ENCODE data around the gene GFER. TPM values are rescaled to one million over a fixed set of nuclear protein-coding genes. Genes with fewer than 3 reads are reported as not detected.

Gene GFER
- total and polyA plus RNA-seq, 9 of the 15 experiments (the other 6 are each of a cell fraction or from before 2014, with no cell fraction given), result 4.3 to 53.7 (median 19.8) TPM

GRCh38 chr16:1964506-1965395 is 19.2 kb upstream of the GFER start, which contains the start of gene RPS2 (continued):
- peak; percentile 55 for TF ChIP-seq PKNOX1 (IDR thresholded peaks at IDR 0.05)
- TF ChIP-seq ZBTB5 (IDR thresholded peaks at IDR 0.05), result no peak
- TF ChIP-seq STAT6 (CRISPR knock-in tag; IDR thresholded peaks at IDR 0.05), result peak; percentile 80; the same call in 1 of the 2 replicates
- TF ChIP-seq POU5F1 (IDR thresholded peaks at IDR 0.05; ENCODE audit: borderline replicate concordance, low read depth, low read length, partially characterized antibody), result no peak
- TF ChIP-seq RAD21 (CRISPR knock-in tag; conservative IDR thresholded peaks at IDR 0.05 in 1 of 2, IDR thresholded peaks at IDR 0.05 in 1 of 2), result no peak
- no peak for TF ChIP-seq RBM34 (IDR thresholded peaks at IDR 0.05; ENCODE audit: borderline replicate concordance, insufficient read depth, low read length)
- TF ChIP-seq CREB3L1 (IDR thresholded peaks at IDR 0.05; ENCODE audit: borderline replicate concordance, low read depth), result peak; percentile 80
- TF ChIP-seq CEBPB (tag; IDR thresholded peaks at IDR 0.05), result no peak
- 0 out of 2 replicates have a peak, but pooled peaks have one; percentile 33 for TF ChIP-seq FOXJ2 (tag; IDR thresholded peaks at IDR 0.05)
- peak; percentile 96 for TF ChIP-seq PML (IDR thresholded peaks at IDR 0.05; ENCODE audit: low read length)
- peak; percentile 61; the same call in 1 of the 2 replicates for TF ChIP-seq ZNF586 (CRISPR knock-in tag; conservative IDR thresholded peaks at IDR 0.05)
- TF ChIP-seq YBX1 (IDR thresholded peaks at IDR 0.05), result no peak
- TF ChIP-seq ZNF280A (IDR thresholded peaks at IDR 0.05; ENCODE audit: low read depth, partially characterized antibody), result no peak
- TF ChIP-seq ZC3H4 (CRISPR knock-in tag; IDR thresholded peaks at IDR 0.05; ENCODE audit: borderline replicate concordance), result no peak
- peak; percentile 96 for TF ChIP-seq FIP1L1 (IDR thresholded peaks at IDR 0.05; ENCODE audit: low read depth, low read length, poor library complexity, severe bottlenecking)
- TF ChIP-seq ERF (CRISPR knock-in tag; IDR thresholded peaks at IDR 0.05), result peak; percentile 91
- TF ChIP-seq SMAD3 (CRISPR knock-in tag; conservative IDR thresholded peaks at IDR 0.05), result peak; percentile 68; the same call in 1 of the 2 replicates
- TF ChIP-seq CAMTA2 (CRISPR knock-in tag; conservative IDR thresholded peaks at IDR 0.05), result no peak
